Kasumi-1 (cell line): Measurements from ENCODE around the gene HSD17B12.

Source experiments
- DNase-seq, 2 experiments: peaks; one replicate each; lab custom pipeline; 2025; lab: John Stamatoyannopoulos, UW

HSD17B12 gene

GRCh38 chr11:43688394-43688793 lies 7.9 kb downstream of the HSD17B12 start:
- no peak for DNase-seq

- no peak for DNase-seq
These were observed 8.6 kb downstream of the HSD17B12 start for GRCh38 chr11:43689167-43689566.

- peak; percentile 42 to 48 for DNase-seq
These were observed 10.6 kb downstream of the HSD17B12 start for GRCh38 chr11:43690929-43691725.

GRCh38 chr11:43691806-43692205 lies 11.3 kb downstream of the HSD17B12 start:
- DNase-seq, result no peak

- no peak for DNase-seq
These were observed 12.5 kb downstream of the HSD17B12 start for GRCh38 chr11:43693069-43693468.

- DNase-seq, result no peak
These were observed 13.2 kb downstream of the HSD17B12 start for GRCh38 chr11:43693731-43694130.

- no peak for DNase-seq
These were observed 13.9 kb downstream of the HSD17B12 start for GRCh38 chr11:43694477-43694876.

- no peak for DNase-seq
These were observed 17.1 kb downstream of the HSD17B12 start for GRCh38 chr11:43697679-43698078.

GRCh38 chr11:43699870-43700269 lies 19.3 kb downstream of the HSD17B12 start:
- DNase-seq, result no peak

GRCh38 chr11:43706631-43707030 lies 26.1 kb downstream of the HSD17B12 start:
- no peak for DNase-seq

GRCh38 chr11:43708776-43709175 lies 28.2 kb downstream of the HSD17B12 start:
- DNase-seq, result peak in 1 of 2 experiments; percentile 23

- no peak for DNase-seq
These were observed 29.2 kb downstream of the HSD17B12 start for GRCh38 chr11:43709689-43710088.

GRCh38 chr11:43712676-43713075 lies 32.1 kb downstream of the HSD17B12 start:
- no peak for DNase-seq

GRCh38 chr11:43718373-43718772 lies 37.8 kb downstream of the HSD17B12 start:
- DNase-seq, result no peak

- no peak for DNase-seq
These were observed 43.1 kb downstream of the HSD17B12 start for GRCh38 chr11:43723617-43724016.

GRCh38 chr11:43732225-43732624 lies 51.7 kb downstream of the HSD17B12 start:
- DNase-seq, result no peak

- no peak for DNase-seq
These were observed 53.7 kb downstream of the HSD17B12 start for GRCh38 chr11:43734256-43734655.

- DNase-seq, result no peak
These were observed 54.6 kb downstream of the HSD17B12 start for GRCh38 chr11:43735115-43735514.

- DNase-seq, result peak in 1 of 2 experiments; percentile 27
These were observed 55.4 kb downstream of the HSD17B12 start for GRCh38 chr11:43735961-43736360.

GRCh38 chr11:43736502-43737200 lies 56.1 kb downstream of the HSD17B12 start:
- DNase-seq, result peak; percentile 74 to 78

GRCh38 chr11:43737201-43737590 lies 56.7 kb downstream of the HSD17B12 start:
- no peak for DNase-seq

- DNase-seq, result peak; percentile 89 to 90
These were observed 58.3 kb downstream of the HSD17B12 start for GRCh38 chr11:43738600-43739409.
